ENCODE measurements around the gene ZBTB40. TPM values are rescaled to one million over a fixed set of nuclear protein-coding genes. Genes with fewer than 3 reads are reported as not detected.

Gene ZBTB40
- total RNA-seq, 1 donor from 2014 or later = 15.3 TPM

DNA sequence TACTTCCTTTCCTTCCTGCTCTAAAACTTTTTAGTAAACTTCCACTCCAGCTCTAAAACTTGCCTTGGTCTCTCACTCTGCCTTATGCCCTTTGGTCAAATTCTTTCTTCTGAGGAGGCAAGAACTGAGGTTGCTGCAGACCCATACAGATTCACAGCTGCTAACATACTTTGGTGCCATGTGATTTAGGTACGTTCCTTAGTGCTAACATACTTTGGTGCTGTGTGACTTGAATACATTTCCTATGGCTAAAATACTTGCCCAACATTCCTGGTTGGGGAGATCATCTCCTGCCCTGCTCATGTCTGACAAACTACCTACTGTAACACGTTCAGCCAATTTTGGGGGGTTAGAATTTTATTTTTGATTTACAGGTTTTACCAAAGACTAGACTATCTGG, 6.8 kb upstream of the ZBTB40 start:
- peaks cover 15% of the 10 kb centered on the region for H3K9me3 Mint-ChIP-seq (ENCODE audit: unreplicated experiment)
- H3K27ac Mint-ChIP-seq (ENCODE audit: unreplicated experiment) = no peak overlapping the region

DNA sequence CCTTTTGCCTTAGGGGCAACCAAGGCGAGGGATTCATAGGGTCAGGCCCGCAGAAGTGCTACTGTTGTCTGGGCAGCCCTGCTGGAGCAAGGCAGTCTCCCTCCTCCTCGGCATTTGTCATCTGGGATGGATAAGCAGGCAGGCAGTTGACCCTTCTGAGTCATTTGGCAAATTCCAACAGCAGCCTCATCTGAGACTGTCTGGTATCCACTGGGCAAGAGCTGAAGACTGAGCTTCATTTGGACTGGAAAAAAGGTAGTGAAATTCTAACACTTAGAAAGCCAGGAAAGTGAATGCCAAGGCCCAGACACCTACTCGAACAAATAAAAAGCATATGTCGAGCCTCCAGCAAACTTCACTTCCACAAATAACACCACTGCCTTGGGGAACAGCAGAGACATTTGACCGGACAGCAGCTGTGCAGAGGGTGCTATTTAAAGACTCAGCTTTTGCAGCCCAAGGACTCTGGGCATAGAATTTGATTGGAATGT, 4.0 kb upstream of the ZBTB40 start:
- H3K27me3 ChIP-seq (ENCODE audit: insufficient read depth, low read length) = no peaks in the 10 kb centered on the region
- TF ChIP-seq, protein P1, sequence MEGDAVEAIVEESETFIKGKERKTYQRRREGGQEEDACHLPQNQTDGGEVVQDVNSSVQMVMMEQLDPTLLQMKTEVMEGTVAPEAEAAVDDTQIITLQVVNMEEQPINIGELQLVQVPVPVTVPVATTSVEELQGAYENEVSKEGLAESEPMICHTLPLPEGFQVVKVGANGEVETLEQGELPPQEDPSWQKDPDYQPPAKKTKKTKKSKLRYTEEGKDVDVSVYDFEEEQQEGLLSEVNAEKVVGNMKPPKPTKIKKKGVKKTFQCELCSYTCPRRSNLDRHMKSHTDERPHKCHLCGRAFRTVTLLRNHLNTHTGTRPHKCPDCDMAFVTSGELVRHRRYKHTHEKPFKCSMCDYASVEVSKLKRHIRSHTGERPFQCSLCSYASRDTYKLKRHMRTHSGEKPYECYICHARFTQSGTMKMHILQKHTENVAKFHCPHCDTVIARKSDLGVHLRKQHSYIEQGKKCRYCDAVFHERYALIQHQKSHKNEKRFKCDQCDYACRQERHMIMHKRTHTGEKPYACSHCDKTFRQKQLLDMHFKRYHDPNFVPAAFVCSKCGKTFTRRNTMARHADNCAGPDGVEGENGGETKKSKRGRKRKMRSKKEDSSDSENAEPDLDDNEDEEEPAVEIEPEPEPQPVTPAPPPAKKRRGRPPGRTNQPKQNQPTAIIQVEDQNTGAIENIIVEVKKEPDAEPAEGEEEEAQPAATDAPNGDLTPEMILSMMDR (IDR thresholded peaks at IDR 0.05; ENCODE audit: insufficient read depth, low read depth, low read length) = no peak
- TF ChIP-seq EZH2 (IDR thresholded peaks at IDR 0.05; ENCODE audit: insufficient read depth, low read length) = no peak
- H3K4me1 ChIP-seq (ENCODE audit: insufficient read depth, low read length) = peaks cover 14% of the 10 kb centered on the region
- Mint-ChIP-seq H3K4me1 (ENCODE audit: low read depth, unreplicated experiment) (peaks cover 19% of the 10 kb centered on the region), H3K4me3 (ENCODE audit: unreplicated experiment) (no peak overlapping the region), H3K36me3 (ENCODE audit: low read depth, unreplicated experiment) (no peaks in the 10 kb centered on the region), H3K9me3 (ENCODE audit: unreplicated experiment) (peaks cover 7% of the 10 kb centered on the region), H3K27me3 (ENCODE audit: low read depth, unreplicated experiment) (no peaks in the 10 kb centered on the region), H3K27ac (ENCODE audit: unreplicated experiment) (peak overlapping the region; percentile 6)
- peak overlapping the region; percentile 13 for H2AFZ ChIP-seq (ENCODE audit: low read depth, low read length)
- peaks cover 5% of the 10 kb centered on the region for H3K79me2 ChIP-seq (ENCODE audit: insufficient read depth, low read length)
- peak; percentile 58 for FAIRE-seq
- H3K36me3 ChIP-seq (ENCODE audit: insufficient read depth, low read length) = no peaks in the 10 kb centered on the region
- peak overlapping the region; percentile 33 for H3K9ac ChIP-seq (ENCODE audit: low read length)
- no peaks in the 10 kb centered on the region for H4K20me1 ChIP-seq (ENCODE audit: insufficient read depth, low read length)
- peak overlapping the region; percentile 15 for H3K4me3 ChIP-seq (ENCODE audit: insufficient read depth, low read depth, low read length)
- peak overlapping the region; percentile 60 for H3K27ac ChIP-seq (ENCODE audit: low read depth, low read length)
- H3K4me2 ChIP-seq (ENCODE audit: low read length) = peak overlapping the region; percentile 72
- H3K9me3 ChIP-seq (ENCODE audit: insufficient read depth, low read depth, low read length) = no peaks in the 10 kb centered on the region
- peak; percentile 70 for DNase-seq (ENCODE audit: low read depth)

More for the DNA sequence above, 6.8 kb upstream of the ZBTB40 start:
- no peak overlapping the region for H3K9ac ChIP-seq (ENCODE audit: low read length)
- TF ChIP-seq, protein P1 (IDR thresholded peaks at IDR 0.05; ENCODE audit: insufficient read depth, low read depth, low read length) = no peak
- no peak for TF ChIP-seq EZH2 (IDR thresholded peaks at IDR 0.05; ENCODE audit: insufficient read depth, low read length)
- H3K4me1 ChIP-seq (ENCODE audit: insufficient read depth, low read length) = peaks cover 12% of the 10 kb centered on the region
- no peak overlapping the region for H3K4me2 ChIP-seq (ENCODE audit: low read length)
- H3K79me2 ChIP-seq (ENCODE audit: insufficient read depth, low read length) = no peaks in the 10 kb centered on the region
- H3K36me3 ChIP-seq (ENCODE audit: insufficient read depth, low read length) = no peaks in the 10 kb centered on the region
- H3K9me3 ChIP-seq (ENCODE audit: insufficient read depth, low read depth, low read length) = no peaks in the 10 kb centered on the region
- Mint-ChIP-seq H3K27me3 (ENCODE audit: low read depth, unreplicated experiment) (no peaks in the 10 kb centered on the region), H3K4me1 (ENCODE audit: low read depth, unreplicated experiment) (peaks cover 19% of the 10 kb centered on the region), H3K4me3 (ENCODE audit: unreplicated experiment) (no peak overlapping the region), H3K36me3 (ENCODE audit: low read depth, unreplicated experiment) (no peaks in the 10 kb centered on the region)
- no peaks in the 10 kb centered on the region for H4K20me1 ChIP-seq (ENCODE audit: insufficient read depth, low read length)
- H2AFZ ChIP-seq (ENCODE audit: low read depth, low read length) = no peak overlapping the region
- no peak overlapping the region for H3K4me3 ChIP-seq (ENCODE audit: insufficient read depth, low read depth, low read length)
- no peaks in the 10 kb centered on the region for H3K27me3 ChIP-seq (ENCODE audit: insufficient read depth, low read length)
- no peak for DNase-seq (ENCODE audit: low read depth)
- H3K27ac ChIP-seq (ENCODE audit: low read depth, low read length) = no peak overlapping the region
- FAIRE-seq = no peak

DNA sequence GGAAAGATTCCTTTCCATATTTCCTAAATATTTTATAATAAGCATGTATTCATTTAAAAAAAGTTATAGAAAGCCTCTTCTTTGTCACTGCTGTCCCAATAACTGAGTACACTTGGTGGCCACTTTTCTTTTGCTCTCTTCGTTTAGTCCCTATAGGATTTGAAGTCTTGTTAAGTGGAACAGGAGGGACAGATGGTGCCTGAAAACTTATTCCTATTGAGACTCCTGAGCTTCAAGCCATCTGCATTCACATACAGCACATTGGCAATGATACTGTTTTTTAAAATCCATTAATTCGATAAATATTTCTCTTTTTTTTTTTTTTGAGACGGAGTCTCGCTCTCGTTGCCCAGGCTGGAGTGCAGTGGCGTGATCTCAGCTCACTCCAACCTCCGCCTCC, 2.0 kb upstream of the ZBTB40 start:
- H3K9me3 Mint-ChIP-seq (ENCODE audit: unreplicated experiment) = peaks cover 4% of the 10 kb centered on the region
- H2AFZ ChIP-seq (ENCODE audit: low read depth, low read length) = no peak overlapping the region

More for the DNA sequence above, 2.0 kb upstream of the ZBTB40 start:
- Histone ChIP-seq H3K36me3 (ENCODE audit: insufficient read depth, low read length) (no peaks in the 10 kb centered on the region), H3K4me3 (ENCODE audit: insufficient read depth, low read depth, low read length) (no peak overlapping the region), H3K79me2 (ENCODE audit: insufficient read depth, low read length) (peaks cover 22% of the 10 kb centered on the region), H3K9me3 (ENCODE audit: insufficient read depth, low read depth, low read length) (no peaks in the 10 kb centered on the region), H3K27me3 (ENCODE audit: insufficient read depth, low read length) (no peaks in the 10 kb centered on the region), H3K4me2 (ENCODE audit: low read length) (no peak overlapping the region), H3K27ac (ENCODE audit: low read depth, low read length) (no peak overlapping the region), H3K4me1 (ENCODE audit: insufficient read depth, low read length) (peaks cover 19% of the 10 kb centered on the region), H3K9ac (ENCODE audit: low read length) (no peak overlapping the region), H4K20me1 (ENCODE audit: insufficient read depth, low read length) (peaks cover 9% of the 10 kb centered on the region)
- Mint-ChIP-seq H3K4me1 (ENCODE audit: low read depth, unreplicated experiment) (peaks cover 27% of the 10 kb centered on the region), H3K4me3 (ENCODE audit: unreplicated experiment) (no peak overlapping the region), H3K36me3 (ENCODE audit: low read depth, unreplicated experiment) (no peaks in the 10 kb centered on the region), H3K27ac (ENCODE audit: unreplicated experiment) (no peak overlapping the region), H3K27me3 (ENCODE audit: low read depth, unreplicated experiment) (no peaks in the 10 kb centered on the region)
- DNase-seq (ENCODE audit: low read depth) = no peak
- FAIRE-seq = no peak
- TF ChIP-seq, protein P1 (IDR thresholded peaks at IDR 0.05; ENCODE audit: insufficient read depth, low read depth, low read length) = no peak
- no peak for TF ChIP-seq EZH2 (IDR thresholded peaks at IDR 0.05; ENCODE audit: insufficient read depth, low read length)

All from astrocyte (in vitro differentiated cells and primary cell).